ENCODE results near the gene TMEM175.

TMEM175 gene

GRCh38 chr4:957231-957580 lies 24.9 kb downstream of the TMEM175 start:
- no peaks in the 10 kb centered on the region for H3K36me3 ChIP-seq (ENCODE audit: insufficient read depth)
- no peaks in the 10 kb centered on the region for H4K20me1 ChIP-seq (ENCODE audit: insufficient read depth)

GRCh38 chr4:957581-958313 lies 25.5 kb downstream of the TMEM175 start:
- Histone ChIP-seq H2AFZ (ENCODE audit: low read depth) (no peak overlapping the region), H3K36me3 (ENCODE audit: insufficient read depth) (no peaks in the 10 kb centered on the region)
- TF ChIP-seq CTCF (conservative IDR thresholded peaks at IDR 0.05; ENCODE audit: low read depth, low read length) = no peak

More at GRCh38 chr4:957231-957580, 24.9 kb downstream of the TMEM175 start:
- H2AFZ ChIP-seq (ENCODE audit: low read depth) = no peak overlapping the region
- H3K27me3 ChIP-seq (ENCODE audit: insufficient read depth, low read depth) = no peaks in the 10 kb centered on the region
- no peak overlapping the region for H3K9ac ChIP-seq
- no peak overlapping the region for H3K27ac ChIP-seq
- no peak overlapping the region for H3K4me2 ChIP-seq
- no peaks in the 10 kb centered on the region for H3K79me2 ChIP-seq (ENCODE audit: insufficient read depth, low read depth)
- no peaks in the 10 kb centered on the region for H3K4me1 ChIP-seq (ENCODE audit: low read depth, poor library complexity, severe bottlenecking)
- no peak overlapping the region for H3K4me3 ChIP-seq (IDR thresholded peaks at IDR 0.05; ENCODE audit: insufficient read depth, low read depth, low read length)
- TF ChIP-seq CTCF (conservative IDR thresholded peaks at IDR 0.05; ENCODE audit: low read depth, low read length) = no peak

GRCh38 chr4:958314-958665 lies 26.0 kb downstream of the TMEM175 start:
- TF ChIP-seq CTCF (conservative IDR thresholded peaks at IDR 0.05; ENCODE audit: low read depth, low read length) = no peak
- no peak overlapping the region for H2AFZ ChIP-seq (ENCODE audit: low read depth)
- H3K4me1 ChIP-seq (ENCODE audit: low read depth, poor library complexity, severe bottlenecking) = no peaks in the 10 kb centered on the region
- no peak overlapping the region for H3K4me2 ChIP-seq
- no peaks in the 10 kb centered on the region for H4K20me1 ChIP-seq (ENCODE audit: insufficient read depth)
- no peak overlapping the region for H3K9ac ChIP-seq
- H3K4me3 ChIP-seq (IDR thresholded peaks at IDR 0.05; ENCODE audit: insufficient read depth, low read depth, low read length) = no peak overlapping the region
- H3K79me2 ChIP-seq (ENCODE audit: insufficient read depth, low read depth) = no peaks in the 10 kb centered on the region
- H3K27me3 ChIP-seq (ENCODE audit: insufficient read depth, low read depth) = no peaks in the 10 kb centered on the region
- no peaks in the 10 kb centered on the region for H3K36me3 ChIP-seq (ENCODE audit: insufficient read depth)
- H3K27ac ChIP-seq = no peak overlapping the region

More at GRCh38 chr4:957581-958313, 25.5 kb downstream of the TMEM175 start:
- H3K27me3 ChIP-seq (ENCODE audit: insufficient read depth, low read depth) = no peaks in the 10 kb centered on the region
- no peaks in the 10 kb centered on the region for H3K79me2 ChIP-seq (ENCODE audit: insufficient read depth, low read depth)
- no peak overlapping the region for H3K27ac ChIP-seq
- H3K4me3 ChIP-seq (IDR thresholded peaks at IDR 0.05; ENCODE audit: insufficient read depth, low read depth, low read length) = no peak overlapping the region
- no peaks in the 10 kb centered on the region for H3K4me1 ChIP-seq (ENCODE audit: low read depth, poor library complexity, severe bottlenecking)
- H4K20me1 ChIP-seq (ENCODE audit: insufficient read depth) = no peaks in the 10 kb centered on the region
- H3K4me2 ChIP-seq = no peak overlapping the region
- no peak overlapping the region for H3K9ac ChIP-seq

GRCh38 chr4:958696-959337 lies 26.6 kb downstream of the TMEM175 start:
- Histone ChIP-seq H3K9ac (no peak overlapping the region), H3K4me2 (no peak overlapping the region), H3K27ac (no peak overlapping the region), H3K27me3 (ENCODE audit: insufficient read depth, low read depth) (no peaks in the 10 kb centered on the region), H3K36me3 (ENCODE audit: insufficient read depth) (no peaks in the 10 kb centered on the region), H2AFZ (ENCODE audit: low read depth) (no peak overlapping the region), H3K79me2 (ENCODE audit: insufficient read depth, low read depth) (no peaks in the 10 kb centered on the region), H3K4me3 (IDR thresholded peaks at IDR 0.05; ENCODE audit: insufficient read depth, low read depth, low read length) (no peak overlapping the region), H4K20me1 (ENCODE audit: insufficient read depth) (no peaks in the 10 kb centered on the region), H3K4me1 (ENCODE audit: low read depth, poor library complexity, severe bottlenecking) (no peaks in the 10 kb centered on the region)
- no peak for TF ChIP-seq CTCF (conservative IDR thresholded peaks at IDR 0.05; ENCODE audit: low read depth, low read length)

Measured in KMS-11 (cell line).